Putamen (tissue), 1 donor: ENCODE data around the gene DPRX.
A peak's percentile ranks its signal among the peaks of the same experiment; 100 is the strongest.
"Not testable (repeated sequence)": the region's sequence is repeated elsewhere in the genome, so short reads cannot be mapped to it uniquely, and the experiment has no call there.

Source experiments
- DNase-seq: peaks from one replicate; pipeline ENCODE4 v3.0.0-alpha.2; 2016; ENCODE audit warnings: low spot score

Gene DPRX

GRCh38 chr19:53646144-53646543, 14.3 kb downstream of the DPRX start:
- no peak for DNase-seq

- DNase-seq, result no peak
These were observed 15.6 kb downstream of the DPRX start for GRCh38 chr19:53647350-53647749.

GRCh38 chr19:53647792-53648191, 16.0 kb downstream of the DPRX start:
- DNase-seq, result no peak

- DNase-seq, result no peak
These were observed 18.2 kb downstream of the DPRX start for GRCh38 chr19:53649746-53650593.

- DNase-seq, result no peak
These were observed 20.7 kb downstream of the DPRX start for GRCh38 chr19:53652476-53652875.

- DNase-seq, result no peak
These were observed 23.4 kb downstream of the DPRX start for GRCh38 chr19:53655042-53655665.

- no peak for DNase-seq
These were observed 25.5 kb downstream of the DPRX start for GRCh38 chr19:53657330-53657729.

GRCh38 chr19:53657778-53658177, 26.0 kb downstream of the DPRX start:
- DNase-seq, result no peak

GRCh38 chr19:53659292-53659691, 27.5 kb downstream of the DPRX start:
- DNase-seq, result peak; percentile 64

- DNase-seq, result no peak
These were observed 28.8 kb downstream of the DPRX start for GRCh38 chr19:53660584-53660983.

GRCh38 chr19:53662209-53662608, 30.4 kb downstream of the DPRX start:
- no peak for DNase-seq

GRCh38 chr19:53664152-53664551, 32.4 kb downstream of the DPRX start:
- no peak for DNase-seq

GRCh38 chr19:53664760-53665159, 33.0 kb downstream of the DPRX start:
- DNase-seq, result no peak

GRCh38 chr19:53666331-53666730, 34.5 kb downstream of the DPRX start:
- not testable (repeated sequence) for DNase-seq

GRCh38 chr19:53668804-53669203, 37.0 kb downstream of the DPRX start:
- not testable (repeated sequence) for DNase-seq

GRCh38 chr19:53670345-53670744, 38.5 kb downstream of the DPRX start:
- no peak for DNase-seq

GRCh38 chr19:53671663-53672062, 39.9 kb downstream of the DPRX start:
- no peak for DNase-seq
